C4-2B (cell line): Measurements from ENCODE around the gene WFDC1.

Experiments used
- CTCF ChIP-seq: fragments of 450-650 bp; conservative IDR thresholded peaks from 2 replicates; pipeline ENCODE4 v1.5.1; 2017; ENCODE audit warnings: mild to moderate bottlenecking
- ZFX ChIP-seq: fragments of 450-650 bp; IDR thresholded peaks from 2 replicates; pipeline ENCODE4 v1.6.1; 2017

GRCh38 chr16:84360170-84360569 is 65.5 kb downstream of the WFDC1 start:
- TF ChIP-seq CTCF (no peak), ZFX (no peak)
